B cell (primary cell): Measurements from ENCODE around the gene RPLP1. TPM values are rescaled to one million over a fixed set of nuclear protein-coding genes. Genes with fewer than 3 reads are reported as not detected.
A peak's percentile ranks its signal among the peaks of the same experiment; 100 is the strongest.

Experiments used
- ATAC-seq: fragments of 200-7000 bp; cut with Tn5 transposase; one replicate; pipeline ENCODE4 v1.10.0; 2021; ENCODE audit warnings: low read depth, mild to moderate bottlenecking, moderate number of reproducible peaks, moderate library complexity
- CTCF ChIA-PET: fragments of 350-600 bp; sonication (Branson Sonifier 250); formaldehyde crosslinking; loops from one replicate; lab custom pipeline; 2021; ENCODE audit warnings: antibody characterized with exemption, inconsistent platforms; lab: Charles Lee
- POLR2A ChIA-PET: fragments of 350-600 bp; sonication (Branson Sonifier 250); formaldehyde crosslinking; loops from one replicate; lab custom pipeline; 2021; ENCODE audit warnings: antibody characterized with exemption; lab: Charles Lee
- DNase-seq: peaks from one replicate; pipeline ENCODE4 v3.0.0; 2013
- H2AFZ ChIP-seq: 2 replicates; pipeline ENCODE4 v1.6.1; 2012; ENCODE audit warnings: mild to moderate bottlenecking, low read depth, low read length; ENCODE audit not compliant: insufficient read depth, poor library complexity, severe bottlenecking
- H3K27ac ChIP-seq, 2 donors: 1 replicate in 1 of 2; 2 replicates in 1 of 2; pipeline ENCODE4 v1.5.1; 2012 to 2013; ENCODE audit warnings: low read length in 2 of 2, mild to moderate bottlenecking in 2 of 2, moderate library complexity in 1 of 2
- H3K27me3 ChIP-seq, 4 experiments: fragments of 200-600 bp in 1 of 4; sonication (generic) in 1 of 4; replicated peaks in 1 of 4; 1 replicate in 2 of 4; 2 replicates in 2 of 4; pipeline versions ENCODE4 v1.6.1 to v1.7.0; 2013 to 2016; ENCODE audit warnings: low read length in 3 of 4, mild to moderate bottlenecking in 2 of 4, mixed read lengths in 1 of 4, moderate library complexity in 1 of 4; ENCODE audit not compliant: insufficient read depth in 4 of 4, control insufficient read depth in 3 of 4; ENCODE audit errors: control extremely low read depth in 1 of 4
- H3K36me3 ChIP-seq, 2 experiments: replicated peaks in 1 of 2; 1 replicate in 1 of 2; 2 replicates in 1 of 2; pipeline versions ENCODE4 v1.6.1 to v1.7.1; 2013; ENCODE audit warnings: low read length in 1 of 2; ENCODE audit not compliant: insufficient read depth in 2 of 2, control insufficient read depth in 1 of 2; ENCODE audit errors: control extremely low read depth in 1 of 2, extremely low read depth in 1 of 2
- H3K4me1 ChIP-seq, 2 donors: fragments of 200-600 bp in 1 of 2; sonication (generic) in 1 of 2; 1 replicate in 1 of 2; 2 replicates in 1 of 2; pipeline versions ENCODE4 v1.5.1 to v1.6.1; 2013 to 2017; ENCODE audit warnings: low read length in 2 of 2; ENCODE audit not compliant: control insufficient read depth in 2 of 2, insufficient read depth in 2 of 2
- H3K4me2 ChIP-seq: replicated peaks from 2 replicates; pipeline ENCODE3; 2012; ENCODE audit warnings: mild to moderate bottlenecking, low read depth, low read length; ENCODE audit not compliant: poor library complexity, severe bottlenecking
- H3K4me3 ChIP-seq, 5 experiments: fragments of 200-600 bp in 1 of 5; sonication (generic) in 1 of 5; 1 replicate in 3 of 5; 2 replicates in 2 of 5; pipeline versions ENCODE4 v1.5.1 to v1.7.0; 2011 to 2016; ENCODE audit warnings: low read length in 4 of 5, mild to moderate bottlenecking in 4 of 5, low read depth in 2 of 5, control low read depth in 1 of 5, moderate library complexity in 1 of 5; ENCODE audit not compliant: insufficient read depth in 1 of 5; ENCODE audit errors: control extremely low read depth in 1 of 5, extremely low read depth in 1 of 5
- H3K79me2 ChIP-seq: fragments of 200-600 bp; sonication (generic); one replicate; pipeline ENCODE4 v1.6.0; 2016; ENCODE audit warnings: low read length; ENCODE audit not compliant: control insufficient read depth, insufficient read depth
- H3K9ac ChIP-seq: fragments of 200-600 bp; sonication (generic); 2 replicates; pipeline ENCODE4 v1.6.1; 2017; ENCODE audit warnings: mild to moderate bottlenecking, low read length, moderate library complexity
- H3K9me3 ChIP-seq, 3 donors: one replicate each; pipeline versions ENCODE4 v1.6.1 to v1.7.1; 2013; ENCODE audit warnings: low read length in 2 of 3; ENCODE audit not compliant: control insufficient read depth in 2 of 3, insufficient read depth in 1 of 3; ENCODE audit errors: control extremely low read depth in 1 of 3
- H4K20me1 ChIP-seq: 2 replicates; pipeline ENCODE4 v1.6.0; 2012; ENCODE audit warnings: mild to moderate bottlenecking, low read length; ENCODE audit not compliant: insufficient read depth, control insufficient read depth, poor library complexity, severe bottlenecking
- H3K27ac Mint-ChIP-seq: one replicate; pipeline ENCODE4 v1.8.0; 2021; ENCODE audit warnings: mixed read lengths
- H3K27me3 Mint-ChIP-seq: one replicate; pipeline ENCODE4 v1.8.0; 2021; ENCODE audit warnings: mixed read lengths
- H3K4me1 Mint-ChIP-seq: one replicate; pipeline ENCODE4 v1.8.0; 2021; ENCODE audit warnings: mixed read lengths
- H3K4me3 Mint-ChIP-seq: one replicate; pipeline ENCODE4 v1.8.0; 2021; ENCODE audit warnings: mixed read lengths
- H3K9me3 Mint-ChIP-seq: one replicate; pipeline ENCODE4 v1.8.0; 2022; ENCODE audit warnings: mixed read lengths; ENCODE audit not compliant: insufficient read depth
- EZH2 ChIP-seq: IDR thresholded peaks from 2 replicates; pipeline ENCODE4 v1.6.1; 2012; ENCODE audit warnings: borderline replicate concordance, low read depth, mild to moderate bottlenecking, moderate library complexity, low read length; ENCODE audit not compliant: insufficient read depth, poor library complexity, severe bottlenecking
- WGBS: methylation state at CpG from one replicate; pipeline ENCODE4 v1.1.5; 2013; ENCODE audit warnings: missing lambda C conversion rate; ENCODE audit not compliant: insufficient coverage; 5-methylcytosine and 5-hydroxymethylcytosine counted together
- intact Hi-C: fragments of 100-400 bp; cut with micrococcal nuclease; formaldehyde crosslinking; loops from one replicate; pipeline ENCODE4 v1.10.0; 2022
- polyA plus RNA-seq: library from polyadenylated mRNA; depleted of rRNA; stranded (reverse); fragments of >200 nt; gene quantifications from 2 replicates; pipeline ENCODE4 v1.2.3, GENCODE V29; 2012
- total RNA-seq, 2 donors: library from RNA; stranded (reverse); fragments of 120-200 nt in 1 of 2; gene quantifications; 1 replicate in 1 of 2; 2 replicates in 1 of 2; pipeline versions ENCODE4 v1.2.3 to v1.2.4, GENCODE V29; 2013 to 2022
- TF ChIP-seq, protein P1 (sequence below): fragments of 200-600 bp; IDR thresholded peaks from one replicate; pipeline ENCODE4 v1.8.0; 2022; ENCODE audit warnings: antibody characterized with exemption, mild to moderate bottlenecking

RPLP1 gene
- total and polyA plus RNA-seq, 2 donors (not counting 1 experiment from before 2014, with no cell fraction given) = 2,373 to 2,470 TPM

DNA sequence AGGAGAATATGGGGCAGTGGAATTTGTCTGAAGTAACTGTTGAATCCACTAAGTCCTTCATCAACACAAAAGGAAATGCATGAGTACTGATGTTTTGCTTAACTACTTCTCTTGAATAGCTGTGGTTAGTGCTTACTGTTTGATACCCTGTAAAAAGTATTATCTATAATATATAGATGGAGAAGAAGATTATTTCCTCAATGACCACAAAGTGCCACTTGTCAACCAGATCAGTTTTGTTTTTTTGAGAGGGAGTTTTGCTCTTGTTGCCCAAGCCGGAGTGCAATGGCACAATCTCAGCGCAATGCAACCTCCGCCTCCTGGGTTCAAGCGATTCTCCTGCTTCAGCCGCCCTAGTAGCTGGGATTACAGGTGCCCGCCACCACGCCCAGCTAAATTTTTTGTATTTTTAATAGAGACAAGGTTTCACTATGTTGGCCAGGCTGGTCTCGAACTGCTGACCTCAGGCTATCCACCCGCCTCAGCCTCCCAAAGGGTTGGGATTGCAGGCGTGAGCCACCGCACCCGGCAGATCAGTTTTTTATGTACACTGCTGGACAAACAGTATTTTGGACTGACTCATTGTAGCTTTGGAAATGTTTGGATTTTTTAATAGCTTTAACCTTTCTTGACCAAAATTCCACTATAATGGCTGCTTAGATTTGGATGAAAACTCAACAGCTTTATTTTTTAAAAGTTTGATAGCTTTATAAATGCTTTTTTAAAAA, 1.5 kb upstream of the RPLP1 start:
- Histone ChIP-seq H3K9ac (peak overlapping the region; percentile 97), H2AFZ (no peak overlapping the region), H3K4me3 (no peak overlapping the region), H3K9me3 (no peaks in the 10 kb centered on the region), H3K4me2 (peak overlapping the region; percentile 80), H4K20me1 (peaks cover 35% of the 10 kb centered on the region), H3K79me2 (peaks cover 25% of the 10 kb centered on the region), H3K36me3 (peaks cover 0 to 20% of the 10 kb centered on the region in 2 experiments), H3K27ac (peak overlapping the region in 1 of 2 donors; percentile 93), H3K27me3 (no peaks in the 10 kb centered on the region), H3K4me1 (peaks cover 26% of the 10 kb centered on the region in 2 donors)
- no peaks in the 10 kb centered on the region for H3K27me3 Mint-ChIP-seq
- no peak for DNase-seq
- H3K4me3 Mint-ChIP-seq = no peak overlapping the region
- ChIA-PET CTCF (interaction anchor here (1.4 to 5.3 kb wide), 2 partner anchors 8 to 12 kb away, joined by 3 to 42 read pairs; no protein-coding TSS in a partner anchor), POLR2A (interaction anchor here (0.7 to 3.4 kb wide), 5 partner anchors 8 to 1666 kb away, joined by 4 to 30 read pairs (median 12); partner anchors contain the start of gene KIF23)
- no peak for ATAC-seq
- H3K9me3 Mint-ChIP-seq = no peaks in the 10 kb centered on the region
- TF ChIP-seq, protein P1, sequence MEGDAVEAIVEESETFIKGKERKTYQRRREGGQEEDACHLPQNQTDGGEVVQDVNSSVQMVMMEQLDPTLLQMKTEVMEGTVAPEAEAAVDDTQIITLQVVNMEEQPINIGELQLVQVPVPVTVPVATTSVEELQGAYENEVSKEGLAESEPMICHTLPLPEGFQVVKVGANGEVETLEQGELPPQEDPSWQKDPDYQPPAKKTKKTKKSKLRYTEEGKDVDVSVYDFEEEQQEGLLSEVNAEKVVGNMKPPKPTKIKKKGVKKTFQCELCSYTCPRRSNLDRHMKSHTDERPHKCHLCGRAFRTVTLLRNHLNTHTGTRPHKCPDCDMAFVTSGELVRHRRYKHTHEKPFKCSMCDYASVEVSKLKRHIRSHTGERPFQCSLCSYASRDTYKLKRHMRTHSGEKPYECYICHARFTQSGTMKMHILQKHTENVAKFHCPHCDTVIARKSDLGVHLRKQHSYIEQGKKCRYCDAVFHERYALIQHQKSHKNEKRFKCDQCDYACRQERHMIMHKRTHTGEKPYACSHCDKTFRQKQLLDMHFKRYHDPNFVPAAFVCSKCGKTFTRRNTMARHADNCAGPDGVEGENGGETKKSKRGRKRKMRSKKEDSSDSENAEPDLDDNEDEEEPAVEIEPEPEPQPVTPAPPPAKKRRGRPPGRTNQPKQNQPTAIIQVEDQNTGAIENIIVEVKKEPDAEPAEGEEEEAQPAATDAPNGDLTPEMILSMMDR = no peak
- TF ChIP-seq EZH2 = no peak
- peaks cover 38% of the 10 kb centered on the region for H3K4me1 Mint-ChIP-seq
- WGBS = 91% methylated on average over 4 of the region's 12 CpGs
- intact Hi-C loops = loop anchor here (5.0 kb wide), 2 partner anchors 646 to 1076 kb away; partner anchors contain the start of gene TLE3
- H3K27ac Mint-ChIP-seq = no peak overlapping the region
